GM21576 (cell line): Measurements from ENCODE around the gene LRRC4C.

Experiments used
- ATAC-seq: cut with Tn5 transposase; IDR thresholded peaks from one replicate; pipeline ENCODE4 v1.9.1; 2021; ENCODE audit warnings: mild to moderate bottlenecking, moderate library complexity; ENCODE audit not compliant: unreplicated experiment

LRRC4C gene

DNA sequence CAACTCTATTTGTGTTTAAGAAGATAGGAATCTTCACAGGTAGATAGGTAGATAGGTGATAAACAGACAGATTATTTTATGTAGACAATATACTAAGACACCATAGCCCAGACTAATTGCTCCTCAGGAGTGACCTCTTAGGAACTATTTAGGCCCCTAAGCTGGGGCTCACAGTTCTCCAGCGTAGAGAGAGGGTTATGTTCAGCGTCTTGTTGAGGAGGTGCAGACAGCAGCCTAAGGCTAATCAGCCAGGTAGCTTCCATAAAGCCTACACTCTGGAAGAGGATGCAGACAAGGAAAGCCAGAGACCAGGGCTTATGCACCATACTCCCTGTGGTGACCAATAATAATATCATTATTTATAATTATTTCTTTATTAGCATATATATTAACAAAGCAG lies 705.2 kb downstream of the LRRC4C start:
- no peak for ATAC-seq

DNA sequence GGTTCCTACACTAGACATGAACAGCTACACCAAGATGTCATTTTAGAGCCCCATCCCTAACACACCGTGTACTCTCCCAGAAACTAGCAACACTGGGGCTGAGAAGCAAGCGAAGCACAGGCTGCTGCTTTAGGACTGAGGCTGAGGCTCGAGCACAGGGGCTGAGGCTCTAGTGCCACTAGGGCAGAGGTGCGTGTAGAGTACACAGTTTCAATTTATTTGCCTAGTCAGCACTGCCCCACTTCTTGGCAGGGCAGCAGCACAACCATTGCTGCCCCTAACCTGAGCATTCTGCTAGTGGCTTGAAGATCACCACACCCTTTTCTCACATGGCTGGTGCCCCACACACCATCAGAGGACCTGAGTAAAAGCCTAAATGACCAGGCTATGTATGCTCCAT lies 713.2 kb downstream of the LRRC4C start:
- ATAC-seq: no peak

DNA sequence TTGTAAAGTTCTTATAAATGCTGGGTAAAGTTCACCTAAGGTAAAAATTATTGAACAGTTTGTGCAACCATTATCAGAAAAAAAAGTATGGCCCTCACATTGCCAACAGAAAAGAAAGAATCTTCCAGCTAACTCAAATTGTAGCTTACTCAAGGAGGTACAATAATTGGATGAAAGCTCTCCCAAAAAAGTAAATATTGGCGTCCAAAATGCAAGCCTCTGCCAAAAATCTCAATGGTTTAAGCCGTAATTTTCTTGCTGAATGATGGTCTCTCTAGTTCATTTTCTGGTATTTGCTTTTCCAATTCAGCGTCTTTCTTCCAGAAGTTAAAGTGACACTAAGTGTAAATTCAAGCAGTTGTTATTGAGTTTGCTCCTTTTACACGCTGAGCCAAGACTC lies 727.3 kb downstream of the LRRC4C start:
- ATAC-seq: no peak

GRCh38 chr11:40722179-40722795 lies 737.2 kb downstream of the LRRC4C start:
- no peak for ATAC-seq

GRCh38 chr11:40716344-40717130 lies 742.9 kb downstream of the LRRC4C start:
- ATAC-seq: no peak

- ATAC-seq: no peak
Observed at GRCh38 chr11:40713083-40713482, 746.4 kb downstream of the LRRC4C start.

- no peak for ATAC-seq
Observed at GRCh38 chr11:40701027-40701426, 758.4 kb downstream of the LRRC4C start.

- no peak for ATAC-seq
Observed at GRCh38 chr11:40689823-40690222, 769.6 kb downstream of the LRRC4C start.

DNA sequence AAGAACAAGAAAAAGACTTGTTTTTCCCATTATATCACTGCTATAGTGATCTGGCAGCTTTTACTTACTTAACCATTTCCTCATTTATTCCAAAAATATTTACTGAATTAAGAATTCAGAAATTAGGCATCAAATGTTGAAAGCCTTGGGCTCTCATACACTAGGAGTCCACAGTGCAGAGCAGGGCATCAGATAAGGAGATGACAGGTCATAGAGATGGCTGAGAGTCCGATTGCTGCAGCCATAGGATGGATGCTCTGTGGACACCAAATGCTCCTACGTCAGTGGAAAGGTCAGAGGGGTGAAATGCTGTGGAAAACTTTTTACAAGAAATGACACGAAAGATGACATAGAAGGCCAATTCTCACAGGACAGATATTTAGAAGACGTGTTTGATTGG lies 771.1 kb downstream of the LRRC4C start:
- ATAC-seq: no peak

- no peak for ATAC-seq
Observed at GRCh38 chr11:40686765-40687164, 772.7 kb downstream of the LRRC4C start.

GRCh38 chr11:40683010-40683409 lies 776.4 kb downstream of the LRRC4C start:
- ATAC-seq: no peak

DNA sequence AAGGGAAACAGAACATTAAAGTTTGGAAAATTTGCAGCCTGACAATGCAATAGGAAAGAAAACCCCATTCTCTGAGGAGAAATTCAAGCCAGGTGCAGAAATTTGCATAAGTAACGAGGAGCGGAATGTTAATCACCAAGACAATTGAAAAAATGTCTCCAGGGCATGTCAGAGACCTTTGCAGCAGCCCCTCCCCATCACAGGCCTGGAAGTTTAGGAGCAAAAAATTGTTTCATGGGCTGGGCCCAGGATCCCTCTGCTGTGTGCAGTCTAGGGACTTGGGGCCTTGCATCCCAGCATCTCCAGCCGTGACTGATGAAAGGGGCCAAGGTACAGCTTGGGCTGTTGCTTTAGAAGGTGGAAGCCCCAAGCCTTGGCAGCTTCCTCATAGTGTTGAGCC lies 780.2 kb downstream of the LRRC4C start:
- no peak for ATAC-seq

DNA sequence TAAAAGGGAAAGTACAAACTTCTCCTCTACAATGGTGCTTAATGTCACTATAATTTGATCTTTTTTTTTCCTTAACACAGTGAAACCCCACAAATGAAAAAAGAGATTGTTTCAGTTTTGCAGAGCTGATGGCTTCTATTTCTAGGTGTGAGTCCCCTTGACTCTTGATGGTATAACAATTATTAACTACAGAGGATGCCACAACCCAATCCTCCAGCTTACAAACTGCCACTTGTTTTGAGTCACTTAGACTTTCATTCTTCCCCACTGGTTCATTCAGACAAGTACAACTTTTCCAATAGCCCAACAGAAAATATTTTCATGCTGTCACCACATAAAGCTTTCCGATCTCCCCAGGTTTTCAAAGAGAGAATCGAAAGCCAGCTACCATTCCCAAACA lies 812.2 kb downstream of the LRRC4C start:
- no peak for ATAC-seq

- ATAC-seq: no peak
Observed at GRCh38 chr11:40642284-40642683, 817.2 kb downstream of the LRRC4C start.

- no peak for ATAC-seq
Observed at GRCh38 chr11:40619654-40620053, 839.8 kb downstream of the LRRC4C start.

GRCh38 chr11:40606800-40607199 lies 852.7 kb downstream of the LRRC4C start:
- no peak for ATAC-seq

- no peak for ATAC-seq
Observed at GRCh38 chr11:40602866-40603552, 856.4 kb downstream of the LRRC4C start.

DNA sequence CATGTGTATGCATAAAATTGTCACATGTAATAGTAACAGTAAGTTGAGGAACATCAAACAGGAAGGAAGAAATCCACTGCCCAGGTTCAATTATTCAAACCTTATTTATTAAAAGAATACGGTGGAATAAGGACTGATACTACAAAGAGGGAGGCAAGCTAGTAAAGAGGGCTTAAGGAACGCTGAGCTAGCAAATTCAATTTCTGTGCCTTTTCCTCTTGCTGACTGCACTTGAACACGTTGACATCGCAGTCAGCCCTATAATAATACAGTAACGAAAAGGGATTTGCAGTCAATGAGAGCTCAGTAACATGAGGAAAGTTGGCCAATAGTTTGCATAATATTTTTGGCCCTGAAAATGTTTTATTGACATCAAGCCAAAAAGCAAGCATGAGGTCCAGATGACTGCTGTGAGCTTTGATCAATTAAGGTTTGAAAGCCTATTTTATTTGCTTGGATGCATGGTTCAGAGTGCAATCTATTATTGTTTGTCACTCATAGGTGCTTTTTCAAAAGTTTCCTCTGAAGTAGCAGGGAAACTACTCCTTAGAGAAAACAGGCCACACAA lies 861.8 kb downstream of the LRRC4C start:
- no peak for ATAC-seq

GRCh38 chr11:40573254-40573891 lies 886.1 kb downstream of the LRRC4C start:
- no peak for ATAC-seq

DNA sequence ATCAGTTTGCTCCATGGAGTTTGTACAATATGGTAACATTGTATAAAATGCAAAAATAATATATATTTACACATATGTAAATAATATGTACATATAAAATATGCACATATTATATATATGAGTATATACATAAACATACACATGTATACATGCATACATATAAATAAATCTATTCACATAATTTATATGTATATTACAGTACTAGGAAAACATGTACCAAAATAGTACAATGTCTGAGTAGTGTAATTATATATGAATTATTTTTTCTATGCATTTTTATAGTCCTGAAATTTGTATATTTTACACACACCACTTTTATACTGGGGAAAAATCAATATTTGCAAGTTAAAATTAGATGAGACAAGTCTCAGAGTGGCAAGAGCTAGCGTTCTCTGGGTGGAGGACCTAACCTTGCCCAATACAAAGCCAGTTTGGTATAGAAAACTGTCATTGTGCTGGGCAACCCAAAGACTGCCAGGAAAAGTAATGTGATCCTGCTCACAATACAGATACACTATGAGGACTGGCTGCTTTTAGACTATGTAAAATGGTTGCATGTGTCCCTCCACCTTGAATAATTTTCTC lies 889.4 kb downstream of the LRRC4C start:
- no peak for ATAC-seq

- ATAC-seq: no peak
Observed at GRCh38 chr11:40567392-40567791, 892.1 kb downstream of the LRRC4C start.
